Measurements from ENCODE around the gene CYP46A1. TPM values are rescaled to one million over a fixed set of nuclear protein-coding genes. Genes with fewer than 3 reads are reported as not detected.

Gene CYP46A1
- total RNA-seq, 1 experiment from 2014 or later, result 0.59 TPM

DNA sequence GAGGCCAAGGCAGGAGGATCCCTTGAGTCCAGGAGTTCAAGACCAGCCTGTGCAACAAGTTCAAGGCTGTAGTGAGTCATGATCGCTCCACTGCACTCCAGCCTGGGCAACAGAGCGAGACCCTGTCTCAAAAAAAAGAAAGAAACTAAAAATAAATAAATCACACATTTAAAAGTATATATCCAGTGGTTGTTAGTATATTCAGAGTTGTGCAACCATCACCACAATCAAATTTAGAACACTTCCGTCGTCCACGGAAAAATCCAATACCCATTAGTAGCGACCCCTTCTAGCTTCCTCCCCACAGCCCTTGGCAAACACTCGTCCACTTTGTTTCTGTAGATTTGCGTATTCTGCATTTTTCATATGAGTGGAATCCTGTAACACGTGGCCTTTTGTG is 64.4 kb downstream of the CYP46A1 start:
- no peak overlapping the region for H3K9ac ChIP-seq (ENCODE audit: extremely low read depth, insufficient read length, low read length)
- H3K4me1 ChIP-seq (ENCODE audit: insufficient read depth, low read length), result peaks cover 11% of the 10 kb centered on the region
- H3K79me1 ChIP-seq (ENCODE audit: insufficient read depth, low read depth, low read length, poor library complexity, severe bottlenecking), result no peaks in the 10 kb centered on the region
- H2BK15ac ChIP-seq (ENCODE audit: low read depth, low read length), result no peak overlapping the region
- H2AK5ac ChIP-seq (ENCODE audit: insufficient read length, low read length), result no peak overlapping the region
- H3K79me2 ChIP-seq (ENCODE audit: insufficient read depth, low read length), result no peaks in the 10 kb centered on the region
- no peak overlapping the region for H3K18ac ChIP-seq (ENCODE audit: insufficient read length, low read depth, low read length)
- TF ChIP-seq, protein P1, sequence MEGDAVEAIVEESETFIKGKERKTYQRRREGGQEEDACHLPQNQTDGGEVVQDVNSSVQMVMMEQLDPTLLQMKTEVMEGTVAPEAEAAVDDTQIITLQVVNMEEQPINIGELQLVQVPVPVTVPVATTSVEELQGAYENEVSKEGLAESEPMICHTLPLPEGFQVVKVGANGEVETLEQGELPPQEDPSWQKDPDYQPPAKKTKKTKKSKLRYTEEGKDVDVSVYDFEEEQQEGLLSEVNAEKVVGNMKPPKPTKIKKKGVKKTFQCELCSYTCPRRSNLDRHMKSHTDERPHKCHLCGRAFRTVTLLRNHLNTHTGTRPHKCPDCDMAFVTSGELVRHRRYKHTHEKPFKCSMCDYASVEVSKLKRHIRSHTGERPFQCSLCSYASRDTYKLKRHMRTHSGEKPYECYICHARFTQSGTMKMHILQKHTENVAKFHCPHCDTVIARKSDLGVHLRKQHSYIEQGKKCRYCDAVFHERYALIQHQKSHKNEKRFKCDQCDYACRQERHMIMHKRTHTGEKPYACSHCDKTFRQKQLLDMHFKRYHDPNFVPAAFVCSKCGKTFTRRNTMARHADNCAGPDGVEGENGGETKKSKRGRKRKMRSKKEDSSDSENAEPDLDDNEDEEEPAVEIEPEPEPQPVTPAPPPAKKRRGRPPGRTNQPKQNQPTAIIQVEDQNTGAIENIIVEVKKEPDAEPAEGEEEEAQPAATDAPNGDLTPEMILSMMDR (conservative IDR thresholded peaks at IDR 0.05), result no peak
- no peak overlapping the region for H2BK20ac ChIP-seq (ENCODE audit: low read depth, low read length, poor library complexity, severe bottlenecking)
- Mint-ChIP-seq H3K27ac (no peak overlapping the region), H3K4me1 (peaks cover 28 to 37% of the 10 kb centered on the region in 2 experiments), H3K9me3 (no peaks in the 10 kb centered on the region; a peak in 1 of 5 replicates), H3K4me3 (no peak overlapping the region), H3K36me3 (ENCODE audit: insufficient read depth in 1 of 3, low read depth in 3 of 3) (no peaks in the 10 kb centered on the region), H3K27me3 (ENCODE audit: low read depth) (peaks cover 20% of the 10 kb centered on the region)
- DNase-seq, result no peak
- no peak overlapping the region for H3K4ac ChIP-seq (ENCODE audit: low read depth, low read length)
- no peak overlapping the region for H3T11ph ChIP-seq (ENCODE audit: low read length)
- no peaks in the 10 kb centered on the region for H3K23me2 ChIP-seq (ENCODE audit: insufficient read length, low read depth, low read length, poor library complexity, severe bottlenecking)
- no peak overlapping the region for H2AFZ ChIP-seq (ENCODE audit: low read length)
- no peak overlapping the region for H2BK120ac ChIP-seq (ENCODE audit: low read depth, low read length, poor library complexity, severe bottlenecking)
- H3K56ac ChIP-seq (ENCODE audit: insufficient read length, low read depth, low read length), result no peak overlapping the region
- whole genome bisulfite sequencing (ENCODE audit: extremely low coverage, insufficient read length, low lambda C conversion rate), result no CpG with 5 or more reads among the region's 9 CpGs
- no peak overlapping the region for H2BK12ac ChIP-seq (ENCODE audit: insufficient read length, low read depth, low read length)
- no peak overlapping the region for H3K4me2 ChIP-seq (ENCODE audit: insufficient read depth, insufficient read length, low read length)
- H4K20me1 ChIP-seq (ENCODE audit: control insufficient read depth, insufficient read depth, insufficient read length), result no peaks in the 10 kb centered on the region
- H3K23ac ChIP-seq (ENCODE audit: insufficient read length, low read depth, low read length), result no peak overlapping the region
- no peaks in the 10 kb centered on the region for H3K27me3 ChIP-seq (ENCODE audit: insufficient read depth, low read length)
- no peak overlapping the region for H3K27ac ChIP-seq (ENCODE audit: insufficient read length, low read depth, low read length)
- H4K8ac ChIP-seq (replicated peaks; ENCODE audit: insufficient read length, low read depth, low read length), result no peak overlapping the region
- H3K9me3 ChIP-seq (ENCODE audit: control insufficient read depth, low read depth, low read length), result no peaks in the 10 kb centered on the region
- no peak overlapping the region for H2BK5ac ChIP-seq (ENCODE audit: insufficient read length, low read length)
- H3K14ac ChIP-seq (ENCODE audit: insufficient read depth, low read length), result no peak overlapping the region
- no peak overlapping the region for H4K91ac ChIP-seq (ENCODE audit: insufficient read length, low read depth, low read length)
- H4K5ac ChIP-seq (ENCODE audit: insufficient read length, low read depth, low read length), result no peak overlapping the region

Data from H9 (cell line).